Ishikawa (cell line): ENCODE data around the gene TMEM89.

Source experiments
- CREB1 ChIP-seq: IDR thresholded peaks from 2 replicates; pipeline ENCODE4 v1.6.1; 2012; ENCODE audit warnings: low read depth
- EGR1 ChIP-seq: IDR thresholded peaks from 2 replicates; pipeline ENCODE4 v1.6.1; 2012
- EP300 ChIP-seq: IDR thresholded peaks from 2 replicates; pipeline ENCODE4 v1.6.1; 2012; ENCODE audit warnings: borderline replicate concordance
- FOXM1 ChIP-seq: IDR thresholded peaks from 2 replicates; pipeline ENCODE4 v1.6.1; 2012; ENCODE audit warnings: low read depth, borderline replicate concordance
- NFIC ChIP-seq: IDR thresholded peaks from 2 replicates; pipeline ENCODE4 v1.6.1; 2012
- RAD21 ChIP-seq: IDR thresholded peaks from 2 replicates; pipeline ENCODE4 v1.6.1; 2012; ENCODE audit warnings: low read depth
- TAF1 ChIP-seq: IDR thresholded peaks from 2 replicates; pipeline ENCODE4 v1.6.1; 2012; ENCODE audit warnings: low read depth, mild to moderate bottlenecking
- TCF12 ChIP-seq: IDR thresholded peaks from 2 replicates; pipeline ENCODE4 v1.6.1; 2012; ENCODE audit warnings: low read depth
- TEAD4 ChIP-seq: IDR thresholded peaks from 2 replicates; pipeline ENCODE4 v1.6.1; 2012
- YY1 ChIP-seq: IDR thresholded peaks from 2 replicates; pipeline ENCODE4 v1.6.1; 2012; ENCODE audit warnings: low read depth
- ZBTB7A ChIP-seq: IDR thresholded peaks from 2 replicates; pipeline ENCODE4 v1.6.1; 2012; ENCODE audit warnings: low read depth
- TF ChIP-seq, protein P1 (sequence below): IDR thresholded peaks from 2 replicates; pipeline ENCODE4 v1.6.1; 2012
- TF ChIP-seq, protein P2 (sequence below): IDR thresholded peaks from 2 replicates; pipeline ENCODE4 v1.6.1; 2012; ENCODE audit warnings: low read depth, mild to moderate bottlenecking

The TMEM89 gene

DNA sequence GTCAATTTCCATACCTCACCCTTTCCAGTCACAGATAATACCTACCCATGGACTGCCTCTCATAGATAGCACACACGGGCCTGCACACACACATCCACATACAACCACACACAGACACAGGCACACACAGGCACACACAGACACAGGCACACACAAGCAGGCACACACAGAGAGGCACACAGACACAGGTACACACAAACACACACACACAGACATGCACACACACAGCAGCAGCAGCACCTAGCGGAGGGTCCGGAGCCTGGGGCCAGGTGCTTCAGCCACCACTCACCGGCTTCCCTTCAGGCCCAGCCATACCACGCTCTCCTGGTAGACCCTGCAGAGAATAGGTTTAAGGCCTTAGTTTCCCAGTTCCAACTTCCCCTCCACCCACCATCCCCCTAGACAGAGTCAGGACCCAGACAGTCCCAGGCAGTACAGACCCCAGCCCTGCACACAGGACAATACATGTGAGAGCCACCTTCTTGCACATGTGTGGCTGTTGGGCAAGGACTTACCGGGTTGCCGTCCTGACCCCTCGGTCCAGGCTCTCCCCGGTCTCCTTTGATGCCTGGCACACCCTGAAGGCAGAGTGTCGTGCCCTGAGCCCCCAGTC is 47.5 kb downstream of the TMEM89 start:
- TF ChIP-seq CREB1: no peak
- TF ChIP-seq TEAD4: no peak
- TF ChIP-seq, protein P1, sequence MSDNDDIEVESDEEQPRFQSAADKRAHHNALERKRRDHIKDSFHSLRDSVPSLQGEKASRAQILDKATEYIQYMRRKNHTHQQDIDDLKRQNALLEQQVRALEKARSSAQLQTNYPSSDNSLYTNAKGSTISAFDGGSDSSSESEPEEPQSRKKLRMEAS: no peak
- TF ChIP-seq ZBTB7A: no peak
- no peak for TF ChIP-seq TAF1
- no peak for TF ChIP-seq EP300
- TF ChIP-seq, protein P2, sequence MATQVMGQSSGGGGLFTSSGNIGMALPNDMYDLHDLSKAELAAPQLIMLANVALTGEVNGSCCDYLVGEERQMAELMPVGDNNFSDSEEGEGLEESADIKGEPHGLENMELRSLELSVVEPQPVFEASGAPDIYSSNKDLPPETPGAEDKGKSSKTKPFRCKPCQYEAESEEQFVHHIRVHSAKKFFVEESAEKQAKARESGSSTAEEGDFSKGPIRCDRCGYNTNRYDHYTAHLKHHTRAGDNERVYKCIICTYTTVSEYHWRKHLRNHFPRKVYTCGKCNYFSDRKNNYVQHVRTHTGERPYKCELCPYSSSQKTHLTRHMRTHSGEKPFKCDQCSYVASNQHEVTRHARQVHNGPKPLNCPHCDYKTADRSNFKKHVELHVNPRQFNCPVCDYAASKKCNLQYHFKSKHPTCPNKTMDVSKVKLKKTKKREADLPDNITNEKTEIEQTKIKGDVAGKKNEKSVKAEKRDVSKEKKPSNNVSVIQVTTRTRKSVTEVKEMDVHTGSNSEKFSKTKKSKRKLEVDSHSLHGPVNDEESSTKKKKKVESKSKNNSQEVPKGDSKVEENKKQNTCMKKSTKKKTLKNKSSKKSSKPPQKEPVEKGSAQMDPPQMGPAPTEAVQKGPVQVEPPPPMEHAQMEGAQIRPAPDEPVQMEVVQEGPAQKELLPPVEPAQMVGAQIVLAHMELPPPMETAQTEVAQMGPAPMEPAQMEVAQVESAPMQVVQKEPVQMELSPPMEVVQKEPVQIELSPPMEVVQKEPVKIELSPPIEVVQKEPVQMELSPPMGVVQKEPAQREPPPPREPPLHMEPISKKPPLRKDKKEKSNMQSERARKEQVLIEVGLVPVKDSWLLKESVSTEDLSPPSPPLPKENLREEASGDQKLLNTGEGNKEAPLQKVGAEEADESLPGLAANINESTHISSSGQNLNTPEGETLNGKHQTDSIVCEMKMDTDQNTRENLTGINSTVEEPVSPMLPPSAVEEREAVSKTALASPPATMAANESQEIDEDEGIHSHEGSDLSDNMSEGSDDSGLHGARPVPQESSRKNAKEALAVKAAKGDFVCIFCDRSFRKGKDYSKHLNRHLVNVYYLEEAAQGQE: no peak

DNA sequence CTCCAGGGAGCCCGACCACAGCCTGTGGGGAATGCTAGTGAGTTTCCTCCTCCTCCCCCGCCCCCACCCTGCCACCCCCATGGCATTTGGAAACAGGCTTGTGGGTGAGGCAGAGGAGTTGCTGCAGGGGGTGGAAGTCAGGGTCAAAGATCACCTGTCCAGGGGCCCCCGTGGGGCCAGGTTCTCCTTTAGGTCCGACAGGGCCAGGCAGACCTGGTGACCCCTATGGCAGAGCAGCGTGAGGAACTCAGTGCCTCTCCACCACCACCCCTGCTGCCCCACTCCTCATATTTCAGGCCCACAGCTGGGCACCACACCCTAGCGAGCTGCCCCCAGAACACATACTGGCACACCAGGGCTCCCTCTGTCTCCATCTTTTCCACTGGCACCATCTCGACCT is 49.1 kb downstream of the TMEM89 start:
- TF ChIP-seq EP300: no peak
- no peak for TF ChIP-seq TAF1
- TF ChIP-seq, protein P2: no peak
- TF ChIP-seq FOXM1: no peak
- TF ChIP-seq YY1: no peak
- TF ChIP-seq EGR1: no peak
- TF ChIP-seq RAD21: no peak
- no peak for TF ChIP-seq TCF12
- no peak for TF ChIP-seq CREB1
- TF ChIP-seq NFIC: no peak
- TF ChIP-seq, protein P1: no peak

DNA sequence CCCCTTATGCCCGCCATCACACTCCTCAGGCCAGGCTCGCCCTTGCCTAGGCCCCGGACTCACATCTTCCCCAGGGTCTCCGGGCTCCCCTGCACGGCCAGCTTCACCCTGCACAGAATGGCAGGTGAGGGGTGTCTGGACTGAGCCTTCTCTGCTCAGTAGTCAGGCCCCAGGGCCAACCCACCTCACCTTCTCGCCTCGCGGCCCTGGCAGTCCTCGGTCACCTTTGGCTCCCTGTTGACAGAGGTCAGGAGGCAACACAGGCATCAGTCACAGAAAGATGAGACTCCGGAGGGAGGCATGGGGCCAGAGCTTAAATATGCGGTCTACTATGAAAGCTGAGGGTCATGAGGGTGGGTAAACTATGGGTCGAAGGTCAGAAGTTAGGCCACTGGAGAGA is 49.6 kb downstream of the TMEM89 start:
- TF ChIP-seq YY1: no peak
- no peak for TF ChIP-seq TAF1
- no peak for TF ChIP-seq ZBTB7A
- no peak for TF ChIP-seq NFIC
- no peak for TF ChIP-seq TCF12
- no peak for TF ChIP-seq FOXM1
